Transverse colon (tissue), 4 donors: ENCODE data around the gene DOCK1.

ENCODE experiments used
- EP300 ChIP-seq: sonication (generic); formaldehyde crosslinking; IDR thresholded peaks from one replicate; pipeline ENCODE4 v1.6.1; 2017; ENCODE audit warnings: antibody characterized with exemption, low read depth
- POLR2A ChIP-seq: fragments of 450-650 bp; IDR thresholded peaks from one replicate; pipeline ENCODE4 v1.6.1; 2016; ENCODE audit warnings: antibody characterized with exemption, mild to moderate bottlenecking, moderate library complexity
- POLR2AphosphoS5 ChIP-seq, 3 donors: sonication (generic); formaldehyde crosslinking; IDR thresholded peaks; one replicate each; pipeline ENCODE4 v1.6.1; 2016; ENCODE audit warnings: antibody characterized with exemption in 3 of 3
- TF ChIP-seq, protein P1 (sequence below), 5 experiments: fragments of 200-600 bp in 3 of 5; fragments of 450-650 bp in 2 of 5; sonication (generic) in 3 of 5; IDR thresholded peaks; 1 replicate in 2 of 5; 2 replicates in 3 of 5; pipeline ENCODE4 v1.5.1; 2016 to 2017; ENCODE audit warnings: antibody characterized with exemption in 5 of 5, inconsistent platforms in 3 of 5, mild to moderate bottlenecking in 2 of 5, moderate library complexity in 1 of 5

- TF ChIP-seq, protein P1, sequence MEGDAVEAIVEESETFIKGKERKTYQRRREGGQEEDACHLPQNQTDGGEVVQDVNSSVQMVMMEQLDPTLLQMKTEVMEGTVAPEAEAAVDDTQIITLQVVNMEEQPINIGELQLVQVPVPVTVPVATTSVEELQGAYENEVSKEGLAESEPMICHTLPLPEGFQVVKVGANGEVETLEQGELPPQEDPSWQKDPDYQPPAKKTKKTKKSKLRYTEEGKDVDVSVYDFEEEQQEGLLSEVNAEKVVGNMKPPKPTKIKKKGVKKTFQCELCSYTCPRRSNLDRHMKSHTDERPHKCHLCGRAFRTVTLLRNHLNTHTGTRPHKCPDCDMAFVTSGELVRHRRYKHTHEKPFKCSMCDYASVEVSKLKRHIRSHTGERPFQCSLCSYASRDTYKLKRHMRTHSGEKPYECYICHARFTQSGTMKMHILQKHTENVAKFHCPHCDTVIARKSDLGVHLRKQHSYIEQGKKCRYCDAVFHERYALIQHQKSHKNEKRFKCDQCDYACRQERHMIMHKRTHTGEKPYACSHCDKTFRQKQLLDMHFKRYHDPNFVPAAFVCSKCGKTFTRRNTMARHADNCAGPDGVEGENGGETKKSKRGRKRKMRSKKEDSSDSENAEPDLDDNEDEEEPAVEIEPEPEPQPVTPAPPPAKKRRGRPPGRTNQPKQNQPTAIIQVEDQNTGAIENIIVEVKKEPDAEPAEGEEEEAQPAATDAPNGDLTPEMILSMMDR (IDR thresholded peaks at IDR 0.05): no peak
- TF ChIP-seq POLR2A (no peak), POLR2AphosphoS5 (IDR thresholded peaks at IDR 0.05) (no peak), EP300 (no peak)
Measured at GRCh38 chr10:127358337-127358736, 453.1 kb downstream of the DOCK1 start.
